ENCODE data around the gene ACADSB.

The ACADSB gene

GRCh38 chr10:123103944-123104343, 95.1 kb downstream of the ACADSB start:
- no peak for DNase-seq
